ENCODE results near the gene CTBP1. TPM values are rescaled to one million over a fixed set of nuclear protein-coding genes. Genes with fewer than 3 reads are reported as not detected.

The CTBP1 gene
- 100 to 1,000 TPM in 4 of 6 donors, 10 to 100 TPM in 2; 91.5 to 131 (median 108) TPM for total RNA-seq
- polyA plus RNA-seq, result 100 to 1,000 TPM; 129 to 131 TPM

DNA sequence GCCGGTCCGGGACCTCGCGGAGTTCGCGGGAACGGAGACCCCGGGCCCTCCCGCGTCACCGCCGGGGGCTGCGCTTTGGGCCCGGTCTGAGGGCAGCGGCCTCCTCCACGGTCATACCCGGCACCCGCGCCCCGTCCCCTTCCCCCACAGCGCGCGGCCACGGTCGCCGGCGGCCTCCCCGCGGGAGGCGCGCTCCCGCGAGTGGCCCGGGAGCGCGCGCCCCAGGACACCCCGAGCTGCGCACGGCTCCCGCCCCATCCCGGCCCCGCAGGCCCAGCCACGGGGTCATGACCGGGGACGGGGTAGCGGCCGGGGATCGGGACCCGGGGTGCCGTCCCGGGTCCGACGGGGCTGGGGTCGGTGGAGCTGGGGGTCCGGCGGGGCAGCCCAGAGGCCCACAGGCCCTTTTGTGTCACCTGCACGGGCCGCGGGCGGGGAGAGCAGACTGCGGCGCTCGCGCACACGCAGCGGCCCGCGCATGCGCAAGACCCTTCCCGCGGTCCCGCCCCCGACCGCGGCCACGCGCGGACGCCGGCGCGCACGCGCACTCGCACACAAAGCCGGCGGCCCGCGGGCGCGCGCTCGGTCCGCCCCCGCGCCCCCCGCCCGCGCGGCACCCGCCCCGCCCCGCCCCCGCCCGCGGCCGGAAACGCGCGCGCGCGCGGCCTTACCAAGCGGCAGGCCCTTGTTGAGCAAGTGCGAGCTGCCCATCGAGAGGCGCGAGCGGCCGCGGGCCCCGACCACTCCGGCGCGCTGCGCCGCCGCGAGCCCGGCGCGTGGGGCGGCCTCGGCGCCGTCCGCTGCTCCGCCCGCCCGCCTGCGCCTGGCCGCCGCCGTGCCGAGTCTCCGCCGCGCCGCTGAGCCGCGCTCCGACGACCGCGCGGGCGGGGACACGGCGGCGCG lies at the start of gene CTBP1:
CTBP1 (minus strand) TSS at position 886 of the 903 bp plus-strand sequence. CDS start 7,799 bp downstream, outside the sequence.
- intact Hi-C loops (cut with DNase I), result loop anchor here in 1 of 3 donors (10.0 kb wide), 1 partner anchor 114 kb away; no protein-coding TSS in a partner anchor
- WGBS, 2 donors, result 1% methylated on average over 63 to 163 of the region's 163 CpGs

DNA sequence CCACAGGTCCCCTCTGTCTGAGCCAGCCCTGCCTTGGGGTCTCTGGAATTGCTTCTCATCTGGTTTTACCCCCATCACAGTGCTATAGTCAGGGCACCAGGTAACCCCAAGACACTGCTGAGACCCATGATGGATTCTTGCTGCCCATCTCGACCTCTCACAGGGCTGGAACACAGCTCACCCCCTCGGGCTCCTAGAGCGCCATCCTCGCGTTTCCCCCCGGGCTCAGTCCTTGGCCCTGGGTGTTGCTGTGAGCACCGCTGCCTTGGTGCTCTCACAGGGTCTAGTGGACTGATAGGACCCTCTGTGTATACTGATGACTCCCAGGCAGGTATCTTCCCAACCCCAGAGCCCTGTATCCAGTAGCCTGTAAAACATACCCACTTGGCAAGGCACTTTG lies 49.5 kb upstream of the CTBP1 start:
- Histone ChIP-seq H3K36me3 (peaks cover 0 to 7% (median 0%) of the 10 kb centered on the region in 3 donors), H3K4me1 (peaks cover 9 to 20% (median 10%) of the 10 kb centered on the region in 3 donors), H3K27me3 (no peaks in the 10 kb centered on the region), H3K27ac (no peak overlapping the region), H3K4me3 (no peak overlapping the region), H3K9me3 (no peaks in the 10 kb centered on the region)
- FAIRE-seq, result no peak
- intact Hi-C loops (cut with DNase I), result no loop called here
- TF ChIP-seq, protein P1, sequence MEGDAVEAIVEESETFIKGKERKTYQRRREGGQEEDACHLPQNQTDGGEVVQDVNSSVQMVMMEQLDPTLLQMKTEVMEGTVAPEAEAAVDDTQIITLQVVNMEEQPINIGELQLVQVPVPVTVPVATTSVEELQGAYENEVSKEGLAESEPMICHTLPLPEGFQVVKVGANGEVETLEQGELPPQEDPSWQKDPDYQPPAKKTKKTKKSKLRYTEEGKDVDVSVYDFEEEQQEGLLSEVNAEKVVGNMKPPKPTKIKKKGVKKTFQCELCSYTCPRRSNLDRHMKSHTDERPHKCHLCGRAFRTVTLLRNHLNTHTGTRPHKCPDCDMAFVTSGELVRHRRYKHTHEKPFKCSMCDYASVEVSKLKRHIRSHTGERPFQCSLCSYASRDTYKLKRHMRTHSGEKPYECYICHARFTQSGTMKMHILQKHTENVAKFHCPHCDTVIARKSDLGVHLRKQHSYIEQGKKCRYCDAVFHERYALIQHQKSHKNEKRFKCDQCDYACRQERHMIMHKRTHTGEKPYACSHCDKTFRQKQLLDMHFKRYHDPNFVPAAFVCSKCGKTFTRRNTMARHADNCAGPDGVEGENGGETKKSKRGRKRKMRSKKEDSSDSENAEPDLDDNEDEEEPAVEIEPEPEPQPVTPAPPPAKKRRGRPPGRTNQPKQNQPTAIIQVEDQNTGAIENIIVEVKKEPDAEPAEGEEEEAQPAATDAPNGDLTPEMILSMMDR (IDR thresholded peaks at IDR 0.05), result no peak
- ATAC-seq, result no peak
- 93 to 94% methylated on average over 7 of the region's 7 CpGs for WGBS, 2 donors
- DNase-seq, result no peak

More for the DNA sequence above, at the start of gene CTBP1:
- H3K36me3 ChIP-seq, result no peaks in the 10 kb centered on the region
- no peaks in the 10 kb centered on the region for H3K9me3 ChIP-seq
- H3K4me3 ChIP-seq, result peak within 1 kb of the TSS; percentile 86 to 96 (median 92)
- H3K27me3 ChIP-seq, result no peaks in the 10 kb centered on the region
- peak within 1 kb of the TSS; percentile 90 to 96 (median 94) for H3K27ac ChIP-seq
- DNase-seq (peak; percentile 74 to 95 (median 87)), FAIRE-seq (no peak), ATAC-seq (peak; percentile 50 to 66 (median 62))
- H3K4me1 ChIP-seq, result peaks cover 24 to 40% (median 33%) of the 10 kb centered on the region in 3 donors
- TF ChIP-seq, protein P1 (IDR thresholded peaks at IDR 0.05), result no peak

DNA sequence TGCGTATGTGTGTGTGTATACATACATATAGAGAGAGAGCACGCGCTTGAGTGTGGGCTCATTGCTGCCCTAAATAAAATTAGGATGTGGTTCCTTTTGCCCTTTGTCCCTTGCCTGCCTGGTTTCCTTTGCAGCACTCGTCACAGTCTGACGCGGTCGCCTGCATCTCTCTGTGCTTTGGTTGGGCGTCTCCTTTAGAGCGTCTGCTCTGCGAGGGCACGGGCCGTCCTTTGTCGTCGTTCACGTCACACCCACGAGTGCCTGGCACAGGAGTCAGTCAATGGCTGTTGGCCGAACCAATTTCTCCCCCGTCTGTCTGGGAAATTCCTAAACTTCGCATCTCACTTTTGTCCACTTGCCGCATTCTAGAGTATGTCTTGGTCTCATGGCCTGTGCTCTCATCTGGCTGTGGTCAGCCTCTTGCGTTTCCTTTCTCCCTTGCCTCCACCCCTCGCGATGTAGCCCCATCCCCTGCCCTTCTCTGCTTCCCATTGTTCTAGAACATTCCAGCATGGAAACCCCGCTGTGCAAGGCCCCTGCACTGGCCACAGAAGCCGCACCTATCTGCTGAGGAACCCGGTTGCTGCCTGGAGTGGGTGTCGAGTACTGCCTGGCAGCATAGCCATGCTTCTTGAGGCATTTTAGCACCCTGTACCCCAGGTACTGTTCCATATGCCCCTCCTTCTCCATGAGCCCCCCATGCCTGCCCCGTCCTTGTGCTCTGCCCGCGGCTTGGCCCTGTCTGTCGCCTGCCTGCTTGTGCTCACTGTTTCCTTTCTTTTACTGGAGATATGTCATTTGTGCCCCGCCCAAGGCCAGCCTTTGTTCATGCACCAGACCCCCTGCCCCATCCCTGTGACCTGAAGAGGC lies 48.8 kb upstream of the CTBP1 start:
- intact Hi-C loops (cut with DNase I), result no loop called here

DNA sequence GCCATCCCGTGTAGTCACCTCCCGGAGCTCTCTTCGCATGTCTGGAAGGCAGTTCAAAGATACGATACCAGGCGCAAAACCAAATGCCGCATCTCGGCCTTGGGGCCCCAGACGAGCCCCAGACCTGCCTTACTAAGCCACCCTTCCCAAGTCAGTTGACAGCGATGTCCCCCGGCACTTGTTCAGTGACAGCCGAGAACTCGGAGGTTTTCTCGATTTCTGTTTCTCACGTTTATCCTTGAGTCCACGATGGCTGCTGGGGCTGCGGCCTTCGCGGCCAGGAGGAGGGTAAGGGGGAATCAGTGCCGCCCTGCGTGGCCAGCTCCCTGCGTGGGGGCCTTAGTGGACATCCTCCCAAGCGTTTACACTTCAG lies 48.1 kb upstream of the CTBP1 start:
- Histone ChIP-seq H3K36me3 (peaks cover 0 to 7% (median 0%) of the 10 kb centered on the region in 3 donors), H3K27me3 (no peaks in the 10 kb centered on the region), H3K4me3 (no peak overlapping the region), H3K27ac (no peak overlapping the region), H3K9me3 (no peaks in the 10 kb centered on the region), H3K4me1 (peaks cover 9 to 26% (median 20%) of the 10 kb centered on the region in 3 donors)
- ATAC-seq, result no peak
- DNase-seq, result no peak
- WGBS, 2 donors, result 86 to 88% methylated on average over 22 of the region's 22 CpGs
- intact Hi-C loops (cut with DNase I), result no loop called here
- TF ChIP-seq, protein P1 (IDR thresholded peaks at IDR 0.05), result no peak
- FAIRE-seq, result no peak

More for the DNA sequence above, 48.8 kb upstream of the CTBP1 start:
- FAIRE-seq, result no peak
- TF ChIP-seq, protein P1 (IDR thresholded peaks at IDR 0.05), result no peak
- Histone ChIP-seq H3K27me3 (no peaks in the 10 kb centered on the region), H3K4me3 (no peak overlapping the region), H3K36me3 (peaks cover 0 to 7% (median 0%) of the 10 kb centered on the region in 3 donors), H3K9me3 (no peaks in the 10 kb centered on the region), H3K4me1 (peaks cover 9 to 20% (median 14%) of the 10 kb centered on the region in 3 donors), H3K27ac (no peak overlapping the region)
- DNase-seq, result no peak
- no peak for ATAC-seq
- 92 to 94% methylated on average over 32 of the region's 32 CpGs for WGBS, 2 donors

All from pancreas (tissue), 10 donors.